Amniotic epithelial cell (primary cell): ENCODE data around the gene ADAMTS5.

Experiments used
- DNase-seq: peaks from one replicate; pipeline ENCODE4 v3.0.0-alpha.2; 2010; ENCODE audit warnings: low read depth

The ADAMTS5 gene

GRCh38 chr21:26887251-26887650 is 79.6 kb downstream of the ADAMTS5 start:
- peak; percentile 54 for DNase-seq

- DNase-seq, result no peak
Measured at GRCh38 chr21:26884436-26884835, 82.5 kb downstream of the ADAMTS5 start.

- peak; percentile 40 for DNase-seq
Measured at GRCh38 chr21:26883768-26884167, 83.1 kb downstream of the ADAMTS5 start.

- DNase-seq, result peak; percentile 46
Measured at GRCh38 chr21:26881504-26882228, 85.2 kb downstream of the ADAMTS5 start.

- no peak for DNase-seq
Measured at GRCh38 chr21:26877018-26877417, 89.9 kb downstream of the ADAMTS5 start.

- DNase-seq, result no peak
Measured at GRCh38 chr21:26874347-26874746, 92.5 kb downstream of the ADAMTS5 start.
